Breast epithelium (tissue), 4 donors: ENCODE measurements around the gene RNF8. TPM values are rescaled to one million over a fixed set of nuclear protein-coding genes. Genes with fewer than 3 reads are reported as not detected.
A peak's percentile ranks its signal among the peaks of the same experiment; 100 is the strongest.

Experiments used
- DNase-seq, 2 donors: peaks; one replicate each; pipeline ENCODE4 v3.0.0-alpha.2; 2019; ENCODE audit warnings: low spot score in 2 of 2
- H3K27ac ChIP-seq, 2 donors: fragments of 200-600 bp; sonication (generic) in 1 of 2; one replicate each; pipeline ENCODE4 v1.5.1; 2016 to 2019; ENCODE audit warnings: mild to moderate bottlenecking in 1 of 2
- H3K27me3 ChIP-seq, 2 donors: fragments of 200-600 bp; sonication (generic) in 1 of 2; one replicate each; pipeline versions ENCODE4 v1.5.1 to v1.6.0; 2017 to 2019; ENCODE audit warnings: control low read depth in 1 of 2, mild to moderate bottlenecking in 1 of 2
- H3K36me3 ChIP-seq: fragments of 200-600 bp; one replicate; pipeline ENCODE4 v1.5.1; 2019
- H3K4me1 ChIP-seq, 2 donors: fragments of 200-600 bp; sonication (generic); one replicate each; pipeline ENCODE4 v1.5.1; 2016 to 2019; ENCODE audit warnings: control low read depth in 1 of 2
- H3K4me3 ChIP-seq, 3 donors: fragments of 200-600 bp; sonication (generic); 1 replicate in 2 of 3; 2 replicates in 1 of 3; pipeline ENCODE4 v1.5.1; 2016 to 2019; ENCODE audit warnings: mild to moderate bottlenecking in 3 of 3, moderate library complexity in 2 of 3
- H3K9me3 ChIP-seq, 2 donors: fragments of 200-600 bp; sonication (generic) in 1 of 2; one replicate each; pipeline ENCODE4 v1.5.1; 2016 to 2019; ENCODE audit warnings: control low read depth in 1 of 2
- POLR2A ChIP-seq: fragments of 450-650 bp; IDR thresholded peaks from one replicate; pipeline ENCODE4 v1.6.1; 2016; ENCODE audit warnings: antibody characterized with exemption, mild to moderate bottlenecking, moderate library complexity
- POLR2AphosphoS5 ChIP-seq, 3 donors: sonication (generic); formaldehyde crosslinking; IDR thresholded peaks; one replicate each; pipeline ENCODE4 v1.6.1; 2017; ENCODE audit warnings: antibody characterized with exemption in 3 of 3
- intact Hi-C: fragments of 100-400 bp; cut with DNase I; formaldehyde crosslinking; loops from one replicate; pipeline ENCODE4 v1.15.1; 2023; ENCODE audit warnings: low total_unique reads
- total RNA-seq, 3 donors: library from RNA; depleted of rRNA; stranded (reverse); fragments of >200 nt; gene quantifications; one replicate each; pipeline ENCODE4 v1.1.0, GENCODE V29; 2016
- TF ChIP-seq, protein P1 (sequence below), 3 donors: fragments of 450-650 bp; IDR thresholded peaks; one replicate each; pipeline ENCODE4 v1.5.1; 2016 to 2017; ENCODE audit warnings: antibody characterized with exemption in 3 of 3, mild to moderate bottlenecking in 3 of 3, moderate library complexity in 3 of 3

Gene RNF8
- total RNA-seq, 3 donors from 2014 or later, result 7.8 to 16.0 (median 12.8) TPM

- intact Hi-C loops, result no loop called here
- no peaks in the 10 kb centered on the region for H3K4me1 ChIP-seq
- TF ChIP-seq POLR2A (no peak), POLR2AphosphoS5 (IDR thresholded peaks at IDR 0.05) (no peak)
- TF ChIP-seq, protein P1, sequence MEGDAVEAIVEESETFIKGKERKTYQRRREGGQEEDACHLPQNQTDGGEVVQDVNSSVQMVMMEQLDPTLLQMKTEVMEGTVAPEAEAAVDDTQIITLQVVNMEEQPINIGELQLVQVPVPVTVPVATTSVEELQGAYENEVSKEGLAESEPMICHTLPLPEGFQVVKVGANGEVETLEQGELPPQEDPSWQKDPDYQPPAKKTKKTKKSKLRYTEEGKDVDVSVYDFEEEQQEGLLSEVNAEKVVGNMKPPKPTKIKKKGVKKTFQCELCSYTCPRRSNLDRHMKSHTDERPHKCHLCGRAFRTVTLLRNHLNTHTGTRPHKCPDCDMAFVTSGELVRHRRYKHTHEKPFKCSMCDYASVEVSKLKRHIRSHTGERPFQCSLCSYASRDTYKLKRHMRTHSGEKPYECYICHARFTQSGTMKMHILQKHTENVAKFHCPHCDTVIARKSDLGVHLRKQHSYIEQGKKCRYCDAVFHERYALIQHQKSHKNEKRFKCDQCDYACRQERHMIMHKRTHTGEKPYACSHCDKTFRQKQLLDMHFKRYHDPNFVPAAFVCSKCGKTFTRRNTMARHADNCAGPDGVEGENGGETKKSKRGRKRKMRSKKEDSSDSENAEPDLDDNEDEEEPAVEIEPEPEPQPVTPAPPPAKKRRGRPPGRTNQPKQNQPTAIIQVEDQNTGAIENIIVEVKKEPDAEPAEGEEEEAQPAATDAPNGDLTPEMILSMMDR (IDR thresholded peaks at IDR 0.05), result no peak
- H3K4me3 ChIP-seq, result no peak overlapping the region
- no peak overlapping the region for H3K27ac ChIP-seq
- no peaks in the 10 kb centered on the region for H3K36me3 ChIP-seq
- DNase-seq, result no peak
- H3K27me3 ChIP-seq, result no peaks in the 10 kb centered on the region
- H3K9me3 ChIP-seq, result no peaks in the 10 kb centered on the region
These were observed 8.5 kb downstream of the RNF8 start for GRCh38 chr6:37362101-37362828.

GRCh38 chr6:37365791-37366190, 12.0 kb downstream of the RNF8 start:
- no peak for DNase-seq
- Histone ChIP-seq H3K4me3 (no peak overlapping the region), H3K36me3 (no peaks in the 10 kb centered on the region), H3K27ac (no peak overlapping the region), H3K9me3 (no peaks in the 10 kb centered on the region), H3K4me1 (peaks cover 0 to 7% of the 10 kb centered on the region in 2 donors), H3K27me3 (no peaks in the 10 kb centered on the region)
- intact Hi-C loops, result no loop called here
- TF ChIP-seq, protein P1 (IDR thresholded peaks at IDR 0.05), result no peak

DNA sequence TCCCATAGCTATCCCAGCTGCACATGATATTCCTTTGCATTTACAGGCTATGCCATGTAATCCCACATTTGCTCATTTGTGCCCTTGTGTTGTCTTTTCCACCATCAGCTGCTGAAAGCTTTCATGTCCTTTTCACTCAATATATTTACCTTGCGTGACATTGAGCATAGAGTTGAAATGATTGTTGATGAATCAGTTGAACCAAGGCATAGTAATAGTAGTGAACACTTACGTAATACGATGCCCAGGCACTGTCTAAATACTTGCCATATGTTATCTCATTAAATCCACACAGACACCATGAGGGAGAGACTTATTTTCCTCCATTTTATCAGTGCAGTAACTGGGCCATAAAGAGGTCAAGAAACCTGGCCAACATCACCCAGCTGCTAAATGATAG, 13.1 kb downstream of the RNF8 start:
- no peak overlapping the region for H3K4me3 ChIP-seq
- H3K4me1 ChIP-seq, result peaks cover 0 to 7% of the 10 kb centered on the region in 2 donors
- H3K27me3 ChIP-seq, result no peaks in the 10 kb centered on the region
- no peak for TF ChIP-seq POLR2AphosphoS5 (IDR thresholded peaks at IDR 0.05)
- H3K27ac ChIP-seq, result no peak overlapping the region
- H3K9me3 ChIP-seq, result no peaks in the 10 kb centered on the region
- DNase-seq, result no peak
- intact Hi-C loops, result no loop called here
- H3K36me3 ChIP-seq, result no peaks in the 10 kb centered on the region

- Histone ChIP-seq H3K4me1 (peaks cover 0 to 7% of the 10 kb centered on the region in 2 donors), H3K36me3 (no peaks in the 10 kb centered on the region), H3K4me3 (no peak overlapping the region), H3K27me3 (no peaks in the 10 kb centered on the region), H3K9me3 (no peaks in the 10 kb centered on the region), H3K27ac (peak overlapping the region in 1 of 2 donors; percentile 42)
- no peak for TF ChIP-seq POLR2A
- TF ChIP-seq POLR2AphosphoS5 (IDR thresholded peaks at IDR 0.05), result no peak
- TF ChIP-seq, protein P1 (IDR thresholded peaks at IDR 0.05), result no peak
- intact Hi-C loops, result no loop called here
- no peak for DNase-seq
These were observed 15.2 kb downstream of the RNF8 start for GRCh38 chr6:37368961-37369320.

GRCh38 chr6:37369321-37370201, 15.8 kb downstream of the RNF8 start:
- no peak for DNase-seq
- Histone ChIP-seq H3K4me1 (peaks cover 0 to 7% of the 10 kb centered on the region in 2 donors), H3K9me3 (no peaks in the 10 kb centered on the region), H3K4me3 (no peak overlapping the region), H3K36me3 (no peaks in the 10 kb centered on the region), H3K27ac (peak overlapping the region; percentile 4 to 42), H3K27me3 (no peaks in the 10 kb centered on the region)
- TF ChIP-seq POLR2A, result no peak
- no peak for TF ChIP-seq POLR2AphosphoS5 (IDR thresholded peaks at IDR 0.05)
- TF ChIP-seq, protein P1 (IDR thresholded peaks at IDR 0.05), result no peak
- intact Hi-C loops, result no loop called here
